ENCODE data around the gene ARHGEF4. TPM values are rescaled to one million over a fixed set of nuclear protein-coding genes. Genes with fewer than 3 reads are reported as not detected.

The ARHGEF4 gene
- total RNA-seq, 1 experiment from 2014 or later: 21.8 TPM

GRCh38 chr2:130819608-130820278 is 17.0 kb upstream of the ARHGEF4 start:
- ChIA-PET POLR2A (interaction anchor here (0.7 kb wide), 1 partner anchor 32 kb away, joined by 3 read pairs; no protein-coding TSS in a partner anchor), CTCF (interaction anchor here (0.7 to 2.1 kb wide), 17 partner anchors 9 to 221 kb away, joined by 3 to 11 read pairs (median 5); partner anchors contain the start of gene ARHGEF4)
- Mint-ChIP-seq H3K4me3 (no peak overlapping the region), H3K27me3 (ENCODE audit: low read depth) (peaks cover 3% of the 10 kb centered on the region; the same call in 1 of the 2 replicates), H3K4me1 (peaks cover 19% of the 10 kb centered on the region), H3K9me3 (no peaks in the 10 kb centered on the region), H3K36me3 (no peaks in the 10 kb centered on the region), H3K27ac (peak overlapping the region; percentile 84; the same call in 1 of the 2 replicates)
- TF ChIP-seq SP1 (CRISPR knock-in tag; conservative IDR thresholded peaks at IDR 0.05) (peak; percentile 44), TEAD4 (CRISPR knock-in tag; IDR thresholded peaks at IDR 0.05) (no peak), ZBTB21 (CRISPR knock-in tag; IDR thresholded peaks at IDR 0.05; ENCODE audit: borderline replicate concordance) (0 out of 2 replicates have a peak, but pooled peaks have one; percentile 53), ZNF232 (CRISPR knock-in tag; IDR thresholded peaks at IDR 0.05) (0 out of 2 replicates have a peak, but pooled peaks have one; percentile 20), ZNF317 (CRISPR knock-in tag; IDR thresholded peaks at IDR 0.05; ENCODE audit: borderline replicate concordance, low read depth) (no peak), CBFB (CRISPR knock-in tag; IDR thresholded peaks at IDR 0.05; ENCODE audit: low read depth) (0 out of 2 replicates have a peak, but pooled peaks have one; percentile 44), TP53 (CRISPR knock-in tag; IDR thresholded peaks at IDR 0.05) (peak; percentile 51; the same call in 1 of the 2 replicates)
- DNase-seq (ENCODE audit: low spot score) (peak; percentile 46), ATAC-seq (peak; percentile 84)

DNA sequence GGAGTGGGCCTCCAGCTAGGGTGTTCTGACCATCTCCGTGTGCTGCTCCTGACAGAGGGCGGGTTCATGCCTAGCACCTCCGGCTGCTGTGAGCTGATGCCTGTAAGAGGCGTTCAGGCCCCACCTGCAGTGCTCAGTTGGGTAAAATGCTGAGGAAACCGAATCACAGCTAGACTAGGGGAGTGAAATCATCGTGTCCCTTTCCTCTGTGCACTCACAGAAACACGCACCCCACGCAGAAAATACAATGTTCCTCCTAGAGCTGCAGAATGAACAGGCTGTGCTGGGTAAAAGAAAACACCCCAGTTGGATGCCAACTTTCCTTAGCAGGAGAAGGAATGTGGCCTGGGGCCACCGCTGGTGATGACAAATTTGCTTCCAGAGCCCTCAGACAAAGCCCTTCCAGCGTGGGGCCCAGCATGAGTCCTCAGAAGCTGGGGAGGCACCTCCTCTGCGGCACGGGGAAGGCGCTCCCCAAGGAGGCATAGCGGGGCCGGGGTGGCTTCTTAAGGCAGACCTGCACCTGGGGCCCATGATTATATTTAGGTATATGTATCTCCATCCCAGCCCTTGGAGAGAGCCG is 16.3 kb upstream of the ARHGEF4 start:
- Mint-ChIP-seq H3K27ac (no peak overlapping the region), H3K4me3 (no peak overlapping the region), H3K9me3 (no peaks in the 10 kb centered on the region), H3K4me1 (peaks cover 19% of the 10 kb centered on the region), H3K36me3 (no peaks in the 10 kb centered on the region), H3K27me3 (ENCODE audit: low read depth) (peaks cover 3% of the 10 kb centered on the region; the same call in 1 of the 2 replicates)
- ChIA-PET POLR2A (interaction anchor here (0.7 kb wide), 1 partner anchor 31 kb away, joined by 3 read pairs; no protein-coding TSS in a partner anchor), CTCF (interaction anchor here (0.7 to 2.1 kb wide), 16 partner anchors 8 to 221 kb away, joined by 3 to 11 read pairs (median 5); partner anchors contain the start of gene ARHGEF4)
- TF ChIP-seq ZNF423 (CRISPR knock-in tag; IDR thresholded peaks at IDR 0.05) (peak; percentile 84), E2F4 (CRISPR knock-in tag; IDR thresholded peaks at IDR 0.05; ENCODE audit: borderline replicate concordance, low read depth) (no peak), ETV6 (CRISPR knock-in tag; IDR thresholded peaks at IDR 0.05) (no peak), SP1 (CRISPR knock-in tag; conservative IDR thresholded peaks at IDR 0.05) (0 out of 2 replicates have a peak, but pooled peaks have one; percentile 14), HMGXB4 (CRISPR knock-in tag; IDR thresholded peaks at IDR 0.05) (no peak)
- TF ChIP-seq, protein P1, sequence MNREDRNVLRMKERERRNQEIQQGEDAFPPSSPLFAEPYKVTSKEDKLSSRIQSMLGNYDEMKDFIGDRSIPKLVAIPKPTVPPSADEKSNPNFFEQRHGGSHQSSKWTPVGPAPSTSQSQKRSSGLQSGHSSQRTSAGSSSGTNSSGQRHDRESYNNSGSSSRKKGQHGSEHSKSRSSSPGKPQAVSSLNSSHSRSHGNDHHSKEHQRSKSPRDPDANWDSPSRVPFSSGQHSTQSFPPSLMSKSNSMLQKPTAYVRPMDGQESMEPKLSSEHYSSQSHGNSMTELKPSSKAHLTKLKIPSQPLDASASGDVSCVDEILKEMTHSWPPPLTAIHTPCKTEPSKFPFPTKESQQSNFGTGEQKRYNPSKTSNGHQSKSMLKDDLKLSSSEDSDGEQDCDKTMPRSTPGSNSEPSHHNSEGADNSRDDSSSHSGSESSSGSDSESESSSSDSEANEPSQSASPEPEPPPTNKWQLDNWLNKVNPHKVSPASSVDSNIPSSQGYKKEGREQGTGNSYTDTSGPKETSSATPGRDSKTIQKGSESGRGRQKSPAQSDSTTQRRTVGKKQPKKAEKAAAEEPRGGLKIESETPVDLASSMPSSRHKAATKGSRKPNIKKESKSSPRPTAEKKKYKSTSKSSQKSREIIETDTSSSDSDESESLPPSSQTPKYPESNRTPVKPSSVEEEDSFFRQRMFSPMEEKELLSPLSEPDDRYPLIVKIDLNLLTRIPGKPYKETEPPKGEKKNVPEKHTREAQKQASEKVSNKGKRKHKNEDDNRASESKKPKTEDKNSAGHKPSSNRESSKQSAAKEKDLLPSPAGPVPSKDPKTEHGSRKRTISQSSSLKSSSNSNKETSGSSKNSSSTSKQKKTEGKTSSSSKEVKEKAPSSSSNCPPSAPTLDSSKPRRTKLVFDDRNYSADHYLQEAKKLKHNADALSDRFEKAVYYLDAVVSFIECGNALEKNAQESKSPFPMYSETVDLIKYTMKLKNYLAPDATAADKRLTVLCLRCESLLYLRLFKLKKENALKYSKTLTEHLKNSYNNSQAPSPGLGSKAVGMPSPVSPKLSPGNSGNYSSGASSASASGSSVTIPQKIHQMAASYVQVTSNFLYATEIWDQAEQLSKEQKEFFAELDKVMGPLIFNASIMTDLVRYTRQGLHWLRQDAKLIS (CRISPR knock-in tag; IDR thresholded peaks at IDR 0.05; ENCODE audit: borderline replicate concordance): no peak
- DNase-seq (ENCODE audit: low spot score) (no peak), ATAC-seq (peak; percentile 54)

- no peaks in the 10 kb centered on the region for H3K9me3 Mint-ChIP-seq
- POLR2A ChIA-PET: no interaction called here
- H3K27me3 Mint-ChIP-seq (ENCODE audit: low read depth): peaks cover 3% of the 10 kb centered on the region; the same call in 1 of the 2 replicates
- no peaks in the 10 kb centered on the region for H3K36me3 Mint-ChIP-seq
- H3K4me1 Mint-ChIP-seq: peaks cover 19% of the 10 kb centered on the region
- no peak overlapping the region for H3K4me3 Mint-ChIP-seq
- H3K27ac Mint-ChIP-seq: no peak overlapping the region
- CTCF ChIA-PET: interaction anchor here (0.6 kb wide), 1 partner anchor 210 kb away, joined by 3 read pairs; no protein-coding TSS in a partner anchor
- no peak for DNase-seq (ENCODE audit: low spot score)
- no peak for ATAC-seq
- no peak for TF ChIP-seq CBFB (CRISPR knock-in tag; IDR thresholded peaks at IDR 0.05; ENCODE audit: low read depth)
Observed at GRCh38 chr2:130821867-130822266, 14.8 kb upstream of the ARHGEF4 start.
